ENCODE results near the gene PROSER1.

GRCh38 chr13:39072842-39073241 is 35.0 kb upstream of the PROSER1 start:
- TF ChIP-seq CTCF (IDR thresholded peaks at IDR 0.05) (no peak), POLR2A (IDR thresholded peaks at IDR 0.05) (no peak)
